Sciatic nerve (tissue), 2 donors: ENCODE results near the gene CPN2. TPM values are rescaled to one million over a fixed set of nuclear protein-coding genes. Genes with fewer than 3 reads are reported as not detected.

Experiments
- ATAC-seq: fragments of 200-7000 bp; cut with Tn5 transposase; one replicate; pipeline ENCODE4 v1.9.1; 2020; ENCODE audit warnings: mild to moderate bottlenecking, moderate library complexity
- DNase-seq: peaks from one replicate; pipeline ENCODE4 v3.0.0-alpha.2; 2020; ENCODE audit warnings: low spot score
- intact Hi-C: fragments of 100-400 bp; cut with DNase I; formaldehyde crosslinking; loops from one replicate; pipeline ENCODE4 v1.14.2; 2022
- total RNA-seq: library from RNA; stranded (reverse); fragmentation: NEBNext Ultra II Directional; extraction: Animal tissue kit (Norgen Biotek cat#: 25700); gene quantifications from one replicate; pipeline ENCODE4 v1.2.1, GENCODE V29; 2021
- donor health status: DM: no; HTN: no; CAD: no.
- donor health status: DM: no; HTN: no; CAD: no.

The CPN2 gene
- total RNA-seq, 1 donor from 2014 or later = not detected

GRCh38 chr3:194364652-194365434, 13.7 kb upstream of the CPN2 start:
- ATAC-seq (peak; percentile 36), DNase-seq (no peak)
- intact Hi-C loops = no loop called here

- DNase-seq (no peak), ATAC-seq (peak; percentile 19)
- intact Hi-C loops = no loop called here
Observed at GRCh38 chr3:194364314-194364651, 13.2 kb upstream of the CPN2 start.

DNA sequence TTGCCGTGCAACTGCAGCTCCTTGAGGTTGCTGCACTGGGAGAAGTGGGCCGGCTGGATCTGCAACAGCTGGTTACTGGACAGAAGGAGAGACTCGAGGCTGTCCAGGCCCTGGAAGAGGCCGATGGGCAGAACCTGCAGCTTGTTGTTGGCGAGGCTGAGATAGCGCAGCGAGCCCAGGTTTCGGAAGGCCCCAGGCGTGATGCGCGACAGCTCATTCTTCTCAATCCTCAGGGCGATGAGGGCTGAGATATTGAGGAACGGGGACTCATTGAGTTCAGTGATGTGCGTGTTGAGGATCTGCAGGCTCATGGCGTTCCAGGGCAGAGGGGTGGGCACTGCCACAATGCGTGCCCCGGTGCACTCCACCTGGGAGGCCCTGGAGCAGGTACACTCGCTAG, 9.4 kb upstream of the CPN2 start:
- intact Hi-C loops = no loop called here
- DNase-seq = no peak
- ATAC-seq = no peak

- intact Hi-C loops = no loop called here
- DNase-seq (no peak), ATAC-seq (no peak)
Observed at GRCh38 chr3:194357681-194358080, 6.6 kb upstream of the CPN2 start.

GRCh38 chr3:194355379-194355778, 4.3 kb upstream of the CPN2 start:
- intact Hi-C loops = no loop called here
- ATAC-seq = no peak
- DNase-seq = no peak

- ATAC-seq (no peak), DNase-seq (no peak)
- intact Hi-C loops = no loop called here
Observed at GRCh38 chr3:194354315-194354714, 3.2 kb upstream of the CPN2 start.

DNA sequence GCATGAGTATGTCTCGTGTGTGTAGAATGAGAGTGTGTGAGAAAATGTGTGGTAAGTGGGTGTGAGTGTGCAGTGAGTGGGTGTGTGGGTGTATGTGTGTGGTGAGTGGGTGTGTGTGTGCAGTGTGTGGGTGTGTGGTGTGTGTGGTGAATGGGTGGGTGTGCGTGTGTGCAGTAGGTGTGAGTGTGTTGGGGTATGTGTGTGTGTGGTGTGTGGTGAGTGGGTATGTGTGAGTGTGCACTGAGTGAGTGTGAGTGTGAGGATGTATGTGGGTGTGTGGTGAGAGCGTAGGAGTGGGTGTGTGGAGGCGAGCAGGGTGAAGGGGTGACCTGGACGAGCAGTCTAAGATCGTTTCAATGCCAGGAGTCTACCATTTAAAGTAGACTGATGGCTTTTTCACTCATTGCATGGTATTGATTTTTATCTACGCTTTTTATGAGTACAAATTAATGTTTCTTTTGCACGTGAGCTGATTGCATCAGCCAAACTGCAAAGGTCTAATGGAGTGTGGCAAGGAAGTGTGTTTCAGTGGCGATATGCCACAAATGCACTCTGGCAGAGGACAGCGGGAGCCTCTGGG, 1.6 kb upstream of the CPN2 start:
- intact Hi-C loops = no loop called here
- no peak for ATAC-seq
- no peak for DNase-seq

DNA sequence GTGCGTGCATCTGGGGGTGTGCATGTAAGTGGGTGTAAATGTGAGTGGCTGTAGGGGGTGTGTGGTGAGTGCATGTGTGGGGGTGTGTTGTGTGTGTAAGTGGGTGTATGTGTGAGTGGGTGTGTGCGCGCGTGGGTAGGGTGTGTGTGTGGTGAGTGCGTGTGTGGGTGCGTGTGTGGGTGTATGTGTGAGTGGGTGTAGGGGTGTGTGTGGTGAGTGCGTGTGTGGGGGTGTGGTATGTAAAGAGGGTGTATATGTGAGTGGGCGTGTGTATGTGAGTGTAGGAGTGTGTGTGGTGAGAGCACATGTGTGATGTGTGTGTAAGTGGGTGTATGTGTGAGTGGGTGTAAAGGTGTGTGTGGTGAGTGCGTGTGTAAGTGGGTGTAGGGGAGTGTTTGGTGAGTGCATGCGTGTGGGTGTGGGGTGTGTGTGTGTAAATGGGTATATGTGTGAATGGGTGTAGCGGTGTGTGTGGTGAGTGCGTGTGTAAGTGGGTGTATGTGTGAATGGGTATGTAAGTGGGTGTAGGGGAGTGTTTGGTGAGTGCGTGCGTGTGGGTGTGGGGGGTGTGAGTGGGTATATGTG, 916 bp upstream of the CPN2 start:
- intact Hi-C loops = no loop called here
- ATAC-seq (peak; percentile 23), DNase-seq (no peak)

GRCh38 chr3:194350726-194351071, 429 bp downstream of the CPN2 start:
- intact Hi-C loops = no loop called here

GRCh38 chr3:194348354-194348753, 2.8 kb downstream of the CPN2 start:
- ATAC-seq = no peak
- intact Hi-C loops = no loop called here
- DNase-seq = no peak

More at GRCh38 chr3:194350726-194351071, 429 bp downstream of the CPN2 start:
- no peak for DNase-seq
- no peak for ATAC-seq

GRCh38 chr3:194346621-194347020, 4.5 kb downstream of the CPN2 start:
- intact Hi-C loops = no loop called here
- no peak for DNase-seq
- ATAC-seq = no peak

DNA sequence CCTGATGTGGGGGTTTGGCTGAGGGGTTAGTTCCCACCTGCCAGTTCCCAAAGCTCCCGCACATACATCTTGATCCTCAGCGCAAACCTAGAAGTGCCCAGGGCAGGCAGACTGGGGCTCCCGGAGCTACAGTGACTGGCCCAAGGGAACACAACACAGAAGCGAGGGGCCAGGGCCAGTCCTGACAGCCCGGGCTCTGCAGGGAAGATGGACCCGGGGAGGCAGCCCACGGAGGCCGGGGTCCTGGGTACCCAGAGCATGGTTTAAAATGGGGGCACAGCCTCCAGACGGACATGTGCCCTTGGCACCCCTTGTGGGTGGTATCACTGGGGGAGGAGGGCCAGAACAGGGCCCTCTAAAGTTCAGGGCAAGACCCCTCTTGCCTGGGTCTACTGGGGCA, 5.1 kb downstream of the CPN2 start:
- no peak for ATAC-seq
- intact Hi-C loops = no loop called here
- DNase-seq = no peak

DNA sequence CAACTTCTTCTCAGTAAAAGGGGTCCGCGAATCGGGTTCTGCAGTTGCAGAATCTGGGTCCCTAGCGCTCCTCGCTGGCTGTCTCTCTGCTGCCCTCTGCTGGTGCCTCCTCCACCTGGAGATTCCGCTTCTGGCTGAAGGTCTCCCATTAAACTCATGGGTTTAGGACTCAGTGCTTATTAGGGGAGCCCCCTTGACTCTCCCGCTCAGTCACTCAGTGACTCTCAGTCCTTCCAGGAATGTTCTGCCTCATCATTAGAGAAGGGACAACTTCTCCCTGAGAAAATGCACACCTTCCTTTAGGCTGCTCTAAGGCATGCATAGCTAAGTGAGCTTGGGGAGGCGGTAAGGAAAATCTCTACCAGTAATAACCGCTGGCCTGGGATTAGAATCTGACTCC, 7.1 kb downstream of the CPN2 start:
- intact Hi-C loops = no loop called here
- peak; percentile 91 for DNase-seq
- ATAC-seq = peak; percentile 75

- ATAC-seq = no peak
- no peak for DNase-seq
- intact Hi-C loops = no loop called here
Observed at GRCh38 chr3:194343561-194343893, 7.6 kb downstream of the CPN2 start.

GRCh38 chr3:194342861-194343560, 8.1 kb downstream of the CPN2 start:
- no peak for ATAC-seq
- intact Hi-C loops = no loop called here
- DNase-seq = no peak

DNA sequence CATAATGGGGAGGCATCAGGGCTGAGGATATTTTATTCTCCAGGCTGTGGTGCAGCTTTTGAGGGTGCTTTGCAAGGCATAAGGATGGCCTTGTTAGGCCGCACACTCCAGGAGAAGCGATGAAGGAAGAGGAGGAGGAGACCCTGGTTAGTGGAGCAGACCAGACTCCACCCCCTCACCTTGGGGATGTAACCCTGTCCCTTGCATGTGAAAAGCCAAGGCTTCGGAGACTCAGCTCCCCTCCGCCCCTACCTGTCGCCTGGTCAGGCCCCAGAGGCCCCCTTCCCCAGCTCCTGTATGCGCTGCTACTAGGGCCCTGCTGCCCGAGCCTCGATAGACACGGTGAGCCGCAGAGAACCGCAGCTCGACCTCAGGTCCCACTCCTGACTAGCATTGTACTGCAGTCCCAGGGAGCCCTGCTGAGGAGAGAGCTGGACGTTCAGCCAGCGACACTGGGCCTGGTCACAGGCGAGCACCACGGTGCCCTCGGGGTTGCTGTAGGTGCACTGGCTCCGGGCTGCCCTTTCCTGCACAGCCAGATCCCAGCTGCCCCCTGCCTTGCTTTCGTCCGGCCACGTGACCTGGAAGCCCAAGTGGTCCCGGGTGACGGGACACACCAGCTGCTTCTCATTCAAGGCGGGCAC, 10.2 kb downstream of the CPN2 start:
- ATAC-seq = no peak
- DNase-seq = no peak

GRCh38 chr3:194339840-194340239, 11.3 kb downstream of the CPN2 start:
- intact Hi-C loops = loop anchor here (5.0 kb wide), 1 partner anchor 62 kb away; no protein-coding TSS in a partner anchor
- DNase-seq (no peak), ATAC-seq (no peak)

More for the DNA sequence above, 10.2 kb downstream of the CPN2 start:
- intact Hi-C loops = no loop called here

- DNase-seq (no peak), ATAC-seq (no peak)
- intact Hi-C loops = loop anchor here (5.0 kb wide), 1 partner anchor 63 kb away; no protein-coding TSS in a partner anchor
Observed at GRCh38 chr3:194339356-194339755, 11.8 kb downstream of the CPN2 start.

GRCh38 chr3:194337965-194338753, 13.0 kb downstream of the CPN2 start:
- DNase-seq = no peak
- intact Hi-C loops = loop anchor here (5.0 kb wide), 1 partner anchor 64 kb away; no protein-coding TSS in a partner anchor
- ATAC-seq = no peak
